Activated CD4-positive, alpha-beta memory T cell treated with anti-CD3 and anti-CD28 coated beads for 36 hours (primary cell): ENCODE measurements around the gene TRAF3IP1. TPM values are rescaled to one million over a fixed set of nuclear protein-coding genes. Genes with fewer than 3 reads are reported as not detected.

Experiments
- CTCF ChIA-PET: fragments of 350-600 bp; sonication (Branson Sonifier 250); formaldehyde crosslinking; loops from one replicate; lab custom pipeline; 2021; ENCODE audit warnings: antibody characterized with exemption, inconsistent platforms; lab: Charles Lee
- POLR2A ChIA-PET: fragments of 350-600 bp; sonication (Branson Sonifier 250); formaldehyde crosslinking; loops from one replicate; lab custom pipeline; 2021; ENCODE audit warnings: antibody characterized with exemption; lab: Charles Lee
- DNase-seq: peaks from one replicate; pipeline ENCODE4 v3.0.0-alpha.2; 2020
- H3K27ac Mint-ChIP-seq: one replicate; pipeline ENCODE4 v1.8.0; 2021; ENCODE audit warnings: mixed read lengths
- H3K27me3 Mint-ChIP-seq: one replicate; pipeline ENCODE4 v1.8.0; 2021; ENCODE audit warnings: mixed read lengths
- H3K36me3 Mint-ChIP-seq: one replicate; pipeline ENCODE4 v1.8.0; 2021; ENCODE audit warnings: mixed read lengths
- H3K4me1 Mint-ChIP-seq: one replicate; pipeline ENCODE4 v1.8.0; 2021; ENCODE audit warnings: low read depth, mixed read lengths
- H3K4me3 Mint-ChIP-seq: one replicate; pipeline ENCODE4 v1.8.0; 2021; ENCODE audit warnings: mild to moderate bottlenecking, mixed read lengths
- H3K9me3 Mint-ChIP-seq: one replicate; pipeline ENCODE4 v1.8.0; 2021; ENCODE audit warnings: mixed read lengths
- intact Hi-C: fragments of 100-400 bp; cut with micrococcal nuclease; formaldehyde crosslinking; loops from one replicate; pipeline ENCODE4 v1.15.1; 2023
- total RNA-seq, 2 experiments: library from RNA; stranded (reverse); gene quantifications; one replicate each; pipeline ENCODE4 v1.2.3, GENCODE V29; 2021

The TRAF3IP1 gene
- total RNA-seq, 2 experiments from 2014 or later, result 8.0 to 9.3 TPM

- DNase-seq, result peak; percentile 15
- POLR2A ChIA-PET, result interaction anchor here (1.9 kb wide), 1 partner anchor 150 kb away, joined by 8 read pairs; no protein-coding TSS in a partner anchor
These were observed 30.7 kb upstream of the TRAF3IP1 start for GRCh38 chr2:238289574-238289973.

GRCh38 chr2:238290091-238290509, 30.2 kb upstream of the TRAF3IP1 start:
- Mint-ChIP-seq H3K27me3 (no peaks in the 10 kb centered on the region), H3K9me3 (no peaks in the 10 kb centered on the region), H3K4me1 (peaks cover 31% of the 10 kb centered on the region), H3K36me3 (no peaks in the 10 kb centered on the region), H3K4me3 (peak overlapping the region; percentile 85), H3K27ac (no peak overlapping the region)
- intact Hi-C loops, result no loop called here
- CTCF ChIA-PET, result no interaction called here
- POLR2A ChIA-PET, result no interaction called here
- peak; percentile 26 for DNase-seq

More at GRCh38 chr2:238289574-238289973, 30.7 kb upstream of the TRAF3IP1 start:
- H3K36me3 Mint-ChIP-seq, result no peaks in the 10 kb centered on the region
- CTCF ChIA-PET, result interaction anchor here (1.1 to 2.3 kb wide), 3 partner anchors 33 to 87 kb away, joined by 3 to 7 read pairs (median 3); no protein-coding TSS in a partner anchor
- peak overlapping the region; percentile 72 for H3K27ac Mint-ChIP-seq
- H3K4me3 Mint-ChIP-seq, result peak overlapping the region; percentile 85
- intact Hi-C loops, result loop anchor here (2.0 to 10.0 kb wide), 4 partner anchors 33 to 602 kb away; partner anchors contain the start of genes ILKAP and SCLY
- H3K4me1 Mint-ChIP-seq, result peaks cover 32% of the 10 kb centered on the region
- H3K27me3 Mint-ChIP-seq, result no peaks in the 10 kb centered on the region
- no peaks in the 10 kb centered on the region for H3K9me3 Mint-ChIP-seq

- intact Hi-C loops, result no loop called here
- Mint-ChIP-seq H3K36me3 (no peaks in the 10 kb centered on the region), H3K27ac (no peak overlapping the region), H3K4me1 (peaks cover 28% of the 10 kb centered on the region), H3K27me3 (no peaks in the 10 kb centered on the region), H3K9me3 (no peaks in the 10 kb centered on the region), H3K4me3 (no peak overlapping the region)
- POLR2A ChIA-PET, result no interaction called here
- CTCF ChIA-PET, result interaction anchor here (1.5 kb wide), 1 partner anchor 19 kb away, joined by 3 read pairs; no protein-coding TSS in a partner anchor
- DNase-seq, result no peak
These were observed 29.4 kb upstream of the TRAF3IP1 start for GRCh38 chr2:238290715-238291549.

- Mint-ChIP-seq H3K4me1 (peaks cover 23% of the 10 kb centered on the region), H3K9me3 (no peaks in the 10 kb centered on the region), H3K27me3 (peaks cover under 1% of the 10 kb centered on the region), H3K27ac (no peak overlapping the region), H3K4me3 (no peak overlapping the region), H3K36me3 (no peaks in the 10 kb centered on the region)
- no peak for DNase-seq
- intact Hi-C loops, result no loop called here
- ChIA-PET POLR2A (no interaction called here), CTCF (interaction anchor here (0.7 to 1.5 kb wide), 2 partner anchors 18 to 48 kb away, joined by 3 read pairs; no protein-coding TSS in a partner anchor)
These were observed 28.6 kb upstream of the TRAF3IP1 start for GRCh38 chr2:238291550-238292281.

- DNase-seq, result no peak
- CTCF ChIA-PET, result no interaction called here
- no peak overlapping the region for H3K4me3 Mint-ChIP-seq
- H3K36me3 Mint-ChIP-seq, result no peaks in the 10 kb centered on the region
- H3K27me3 Mint-ChIP-seq, result peaks cover 10% of the 10 kb centered on the region
- no peaks in the 10 kb centered on the region for H3K9me3 Mint-ChIP-seq
- POLR2A ChIA-PET, result no interaction called here
- intact Hi-C loops, result no loop called here
- H3K4me1 Mint-ChIP-seq, result peaks cover 13% of the 10 kb centered on the region
- H3K27ac Mint-ChIP-seq, result no peak overlapping the region
These were observed 26.3 kb upstream of the TRAF3IP1 start for GRCh38 chr2:238294046-238294392.

- Mint-ChIP-seq H3K4me1 (peaks cover 8% of the 10 kb centered on the region), H3K9me3 (no peaks in the 10 kb centered on the region), H3K4me3 (no peak overlapping the region), H3K27me3 (peaks cover 10% of the 10 kb centered on the region), H3K36me3 (no peaks in the 10 kb centered on the region), H3K27ac (no peak overlapping the region)
- ChIA-PET POLR2A (no interaction called here), CTCF (no interaction called here)
- DNase-seq, result no peak
- intact Hi-C loops, result no loop called here
These were observed 25.8 kb upstream of the TRAF3IP1 start for GRCh38 chr2:238294393-238295143.

GRCh38 chr2:238295144-238296112, 24.9 kb upstream of the TRAF3IP1 start:
- POLR2A ChIA-PET, result no interaction called here
- no peaks in the 10 kb centered on the region for H3K9me3 Mint-ChIP-seq
- CTCF ChIA-PET, result no interaction called here
- H3K27ac Mint-ChIP-seq, result no peak overlapping the region
- H3K4me1 Mint-ChIP-seq, result no peaks in the 10 kb centered on the region
- peaks cover 10% of the 10 kb centered on the region for H3K27me3 Mint-ChIP-seq
- H3K4me3 Mint-ChIP-seq, result no peak overlapping the region
- intact Hi-C loops, result no loop called here
- H3K36me3 Mint-ChIP-seq, result no peaks in the 10 kb centered on the region
- DNase-seq, result no peak

- Mint-ChIP-seq H3K36me3 (no peaks in the 10 kb centered on the region), H3K4me3 (no peak overlapping the region), H3K4me1 (no peaks in the 10 kb centered on the region), H3K9me3 (no peaks in the 10 kb centered on the region), H3K27ac (no peak overlapping the region), H3K27me3 (peaks cover 10% of the 10 kb centered on the region)
- POLR2A ChIA-PET, result no interaction called here
- no peak for DNase-seq
- CTCF ChIA-PET, result no interaction called here
- intact Hi-C loops, result no loop called here
These were observed 23.5 kb upstream of the TRAF3IP1 start for GRCh38 chr2:238296638-238297457.

- no peaks in the 10 kb centered on the region for H3K9me3 Mint-ChIP-seq
- H3K27ac Mint-ChIP-seq, result no peak overlapping the region
- intact Hi-C loops, result no loop called here
- H3K36me3 Mint-ChIP-seq, result no peaks in the 10 kb centered on the region
- no peak overlapping the region for H3K4me3 Mint-ChIP-seq
- POLR2A ChIA-PET, result no interaction called here
- CTCF ChIA-PET, result no interaction called here
- no peaks in the 10 kb centered on the region for H3K4me1 Mint-ChIP-seq
- no peak for DNase-seq
- H3K27me3 Mint-ChIP-seq, result peaks cover 10% of the 10 kb centered on the region
These were observed 20.5 kb upstream of the TRAF3IP1 start for GRCh38 chr2:238299803-238300202.

- ChIA-PET CTCF (no interaction called here), POLR2A (no interaction called here)
- H3K27me3 Mint-ChIP-seq, result peaks cover 6% of the 10 kb centered on the region
- intact Hi-C loops, result no loop called here
- no peaks in the 10 kb centered on the region for H3K4me1 Mint-ChIP-seq
- DNase-seq, result no peak
- no peak overlapping the region for H3K4me3 Mint-ChIP-seq
- no peaks in the 10 kb centered on the region for H3K36me3 Mint-ChIP-seq
- H3K27ac Mint-ChIP-seq, result no peak overlapping the region
- no peaks in the 10 kb centered on the region for H3K9me3 Mint-ChIP-seq
These were observed 18.2 kb upstream of the TRAF3IP1 start for GRCh38 chr2:238302087-238302486.
